T-cell (primary cell): Measurements from ENCODE around the gene TPCN1. TPM values are rescaled to one million over a fixed set of nuclear protein-coding genes. Genes with fewer than 3 reads are reported as not detected.
A peak's percentile ranks its signal among the peaks of the same experiment; 100 is the strongest.

ENCODE experiments used
- ATAC-seq, 4 experiments: fragments of 200-7000 bp in 3 of 4; fragments of 150-1000 bp in 1 of 4; cut with Tn5 transposase; replicated peaks in 1 of 4; 1 replicate in 3 of 4; 2 replicates in 1 of 4; pipeline ENCODE4 v1.10.0; 2021; ENCODE audit warnings: moderate library complexity in 3 of 4, mild to moderate bottlenecking in 2 of 4, moderate number of reproducible peaks in 1 of 4
- CTCF ChIA-PET, 2 donors: fragments of 300-600 bp; sonication (Branson Sonifier 250); formaldehyde crosslinking; loops; one replicate each; lab custom pipeline; 2022; ENCODE audit warnings: antibody characterized with exemption in 2 of 2; lab: Charles Lee
- POLR2A ChIA-PET, 2 donors: fragments of 300-600 bp; sonication (Branson Sonifier 250); formaldehyde crosslinking; loops; one replicate each; lab custom pipeline; 2022; ENCODE audit warnings: antibody characterized with exemption in 2 of 2; lab: Charles Lee
- DNase-seq, 35 experiments: peaks; one replicate each; pipeline versions ENCODE4 v3.0.0 to v3.0.0-alpha.2; 2013 to 2023
- H3K27ac ChIP-seq: one replicate; pipeline ENCODE4 v1.5.1; 2013; ENCODE audit warnings: low read length
- H3K27me3 ChIP-seq, 2 experiments: replicated peaks in 1 of 2; 1 replicate in 1 of 2; 2 replicates in 1 of 2; pipeline versions ENCODE4 v1.6.1 to v1.7.0; 2013; ENCODE audit warnings: low read length in 1 of 2, mixed read lengths in 1 of 2; ENCODE audit not compliant: control insufficient read depth in 2 of 2, insufficient read depth in 2 of 2; ENCODE audit errors: extremely low read depth in 1 of 2
- H3K36me3 ChIP-seq, 2 donors: 1 replicate in 1 of 2; 2 replicates in 1 of 2; pipeline versions ENCODE4 v1.6.1 to v1.7.0; 2013; ENCODE audit warnings: low read length in 1 of 2; ENCODE audit not compliant: control insufficient read depth in 2 of 2, insufficient read depth in 1 of 2; ENCODE audit errors: extremely low read depth in 1 of 2
- H3K4me1 ChIP-seq, 2 experiments: 1 replicate in 1 of 2; 2 replicates in 1 of 2; pipeline versions ENCODE4 v1.6.1 to v1.7.0; 2013; ENCODE audit warnings: low read length in 2 of 2, mixed read lengths in 1 of 2; ENCODE audit not compliant: insufficient read depth in 2 of 2, control insufficient read depth in 1 of 2; ENCODE audit errors: extremely low read depth in 1 of 2
- H3K4me3 ChIP-seq, 2 donors: 1 replicate in 1 of 2; 2 replicates in 1 of 2; pipeline versions ENCODE4 v1.5.1 to v1.7.0; 2013; ENCODE audit warnings: mild to moderate bottlenecking in 2 of 2, low read length in 1 of 2, moderate library complexity in 1 of 2; ENCODE audit not compliant: control insufficient read depth in 1 of 2; ENCODE audit errors: extremely low read depth in 1 of 2
- H3K9me3 ChIP-seq: 2 replicates; pipeline ENCODE4 v1.7.0; 2013
- H3K27ac Mint-ChIP-seq, 2 donors: one replicate each; pipeline ENCODE4 v1.8.0; 2020 to 2021; ENCODE audit warnings: mild to moderate bottlenecking in 2 of 2, mixed read lengths in 2 of 2
- H3K27me3 Mint-ChIP-seq, 2 donors: one replicate each; pipeline ENCODE4 v1.8.0; 2021 to 2022; ENCODE audit warnings: mixed read lengths in 2 of 2
- H3K36me3 Mint-ChIP-seq: one replicate; pipeline ENCODE4 v1.8.0; 2021; ENCODE audit warnings: mixed read lengths
- H3K4me1 Mint-ChIP-seq, 3 donors: one replicate each; pipeline ENCODE4 v1.8.0; 2020 to 2022; ENCODE audit warnings: mixed read lengths in 3 of 3, mild to moderate bottlenecking in 1 of 3
- H3K4me3 Mint-ChIP-seq, 3 donors: one replicate each; pipeline ENCODE4 v1.8.0; 2020 to 2022; ENCODE audit warnings: mild to moderate bottlenecking in 3 of 3, mixed read lengths in 3 of 3, moderate library complexity in 3 of 3
- H3K9me3 Mint-ChIP-seq, 3 donors: one replicate each; pipeline ENCODE4 v1.8.0; 2020 to 2022; ENCODE audit warnings: mixed read lengths in 3 of 3
- whole genome bisulfite sequencing: methylation state at CpG from one replicate; pipeline ENCODE4 v1.1.5; 2013; ENCODE audit warnings: missing lambda C conversion rate; ENCODE audit not compliant: insufficient coverage; 5-methylcytosine and 5-hydroxymethylcytosine counted together
- total RNA-seq, 35 experiments: library from RNA in 6 of 35; stranded (reverse) in 6 of 35; fragments of 120-200 nt in 1 of 35; gene quantifications; one replicate each; pipeline versions ENCODE4 v1.2.1 to v1.2.4 and lab custom pipeline; 2013 to 2026

TPCN1 gene
- total RNA-seq, 5 donors from 2014 or later (not counting 1 experiment from before 2014, with no cell fraction given), result 58.8 to 81.6 (median 73.5) TPM

DNA sequence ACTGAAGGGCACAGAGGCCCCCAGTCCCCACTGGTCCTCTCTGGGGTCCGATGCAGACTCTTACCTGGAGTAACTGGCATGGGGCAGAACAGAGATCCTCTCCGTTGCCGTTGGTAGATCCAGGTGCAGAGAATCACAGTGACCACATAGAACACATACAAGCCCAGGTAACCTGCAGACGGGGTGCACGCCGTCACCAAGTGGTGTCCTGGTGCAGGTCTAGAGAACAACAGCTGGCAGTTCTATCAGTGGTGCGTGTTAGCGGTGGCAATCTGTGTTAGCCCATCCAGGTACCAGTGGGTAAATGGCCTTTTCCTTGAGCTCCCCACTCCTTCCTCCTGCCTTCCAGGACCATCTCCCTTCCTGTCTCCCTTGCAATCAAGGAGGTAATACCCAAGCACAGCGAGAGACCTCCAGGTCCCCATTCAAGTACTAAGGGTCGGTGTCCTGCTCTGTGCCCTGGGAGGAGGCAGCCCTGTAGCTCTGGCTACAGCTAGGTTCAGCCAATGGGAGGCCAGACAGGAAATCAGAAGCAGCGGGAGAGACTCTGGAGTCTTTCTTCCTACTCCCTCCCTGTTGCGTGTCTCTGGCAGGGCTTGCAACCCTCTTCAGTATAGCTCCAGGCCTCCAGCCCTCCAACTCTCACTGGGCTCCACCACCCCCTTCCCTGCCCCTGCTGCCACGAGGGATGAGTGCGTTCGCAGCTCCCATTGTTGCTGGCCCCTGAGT is 97.8 kb downstream of the TPCN1 start:
- POLR2A ChIA-PET, result no interaction called here
- H3K9me3 Mint-ChIP-seq, result no peaks in the 10 kb centered on the region
- no peak for ATAC-seq
- 98% methylated on average over 13 of the region's 15 CpGs for WGBS
- H3K4me1 Mint-ChIP-seq, result peaks cover 7 to 21% (median 8%) of the 10 kb centered on the region in 3 donors
- Histone ChIP-seq H3K27ac (no peak overlapping the region), H3K9me3 (no peaks in the 10 kb centered on the region), H3K36me3 (peaks cover 23 to 72% of the 10 kb centered on the region in 2 donors), H3K4me3 (no peak overlapping the region), H3K27me3 (no peaks in the 10 kb centered on the region), H3K4me1 (no peaks in the 10 kb centered on the region)
- no peak for DNase-seq
- H3K27me3 Mint-ChIP-seq, result no peaks in the 10 kb centered on the region
- no peak overlapping the region for H3K27ac Mint-ChIP-seq
- H3K4me3 Mint-ChIP-seq, result no peak overlapping the region
- CTCF ChIA-PET, result interaction anchor here in 1 of 2 donors (0.5 kb wide), 1 partner anchor 141 kb away, joined by 7 read pairs; no protein-coding TSS in a partner anchor
- peaks cover 58% of the 10 kb centered on the region for H3K36me3 Mint-ChIP-seq

DNA sequence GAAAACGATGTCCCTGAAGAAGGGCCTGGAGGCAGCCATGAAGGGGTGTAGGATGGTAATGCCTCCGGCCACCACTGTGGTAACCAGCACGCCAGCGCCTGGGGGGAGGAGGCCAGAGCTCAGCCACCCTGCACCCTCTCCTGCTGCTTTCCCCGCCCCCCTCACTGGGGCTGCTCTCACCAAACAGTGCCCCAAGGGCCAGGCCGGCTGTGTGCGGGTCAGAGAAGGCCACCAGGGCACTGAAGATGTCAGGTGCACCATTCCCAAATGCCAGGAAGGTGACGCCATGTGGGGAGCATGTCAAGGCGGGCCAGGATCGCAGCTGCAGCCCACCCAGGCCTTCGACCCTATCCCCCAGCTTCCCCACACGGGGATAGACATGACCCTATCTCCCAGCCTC is 99.1 kb downstream of the TPCN1 start:
- Histone ChIP-seq H3K27me3 (no peaks in the 10 kb centered on the region), H3K27ac (no peak overlapping the region), H3K4me1 (no peaks in the 10 kb centered on the region), H3K36me3 (peaks cover 18 to 59% of the 10 kb centered on the region in 2 donors), H3K9me3 (no peaks in the 10 kb centered on the region), H3K4me3 (no peak overlapping the region)
- CTCF ChIA-PET, result interaction anchor here in 1 of 2 donors (0.6 kb wide), 1 partner anchor 9 kb away, joined by 9 read pairs; no protein-coding TSS in a partner anchor
- no peak overlapping the region for H3K4me3 Mint-ChIP-seq
- H3K9me3 Mint-ChIP-seq, result no peaks in the 10 kb centered on the region
- H3K36me3 Mint-ChIP-seq, result peaks cover 57% of the 10 kb centered on the region
- H3K27me3 Mint-ChIP-seq, result no peaks in the 10 kb centered on the region
- POLR2A ChIA-PET, result no interaction called here
- H3K27ac Mint-ChIP-seq, result no peak overlapping the region
- peaks cover 14 to 27% (median 16%) of the 10 kb centered on the region in 3 donors for H3K4me1 Mint-ChIP-seq
- WGBS, result 100% methylated on average over 5 of the region's 12 CpGs
- DNase-seq, result no peak
- ATAC-seq, result no peak

DNA sequence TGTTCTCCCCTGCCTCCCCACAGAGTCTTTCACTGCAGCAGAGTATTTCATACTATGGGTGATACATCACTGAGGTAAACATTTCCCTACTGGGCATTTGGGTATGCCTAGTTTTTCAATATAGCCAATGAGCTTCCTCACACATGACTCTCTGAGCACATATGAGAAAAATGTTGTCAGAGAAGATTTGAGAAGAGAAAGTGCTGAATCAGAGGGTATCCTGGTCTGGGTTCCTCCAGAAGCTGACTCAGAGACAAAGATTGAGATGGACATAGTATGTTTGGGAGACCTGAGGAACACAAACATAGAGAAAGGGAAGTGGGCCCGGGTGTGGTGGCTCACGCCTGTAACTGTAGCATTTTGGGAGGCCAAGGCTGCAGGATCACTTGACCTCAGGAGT is 101.1 kb downstream of the TPCN1 start:
- Histone ChIP-seq H3K27ac (no peak overlapping the region), H3K9me3 (no peaks in the 10 kb centered on the region), H3K4me3 (no peak overlapping the region), H3K27me3 (no peaks in the 10 kb centered on the region), H3K36me3 (peaks cover 13 to 46% of the 10 kb centered on the region in 2 donors), H3K4me1 (peaks cover 0 to 3% of the 10 kb centered on the region in 2 experiments)
- no peak for ATAC-seq
- Mint-ChIP-seq H3K4me3 (no peak overlapping the region), H3K36me3 (peaks cover 58% of the 10 kb centered on the region), H3K9me3 (no peaks in the 10 kb centered on the region), H3K27ac (peak overlapping the region in 1 of 2 donors; percentile 39), H3K27me3 (no peaks in the 10 kb centered on the region), H3K4me1 (peaks cover 19 to 37% (median 26%) of the 10 kb centered on the region in 3 donors)
- DNase-seq, result no peak
- CTCF ChIA-PET, result no interaction called here
- POLR2A ChIA-PET, result interaction anchor here in 1 of 2 donors (0.7 kb wide), 1 partner anchor 1534 kb away, joined by 3 read pairs; no protein-coding TSS in a partner anchor
- 100% methylated on average over 1 of the region's 2 CpGs for WGBS

DNA sequence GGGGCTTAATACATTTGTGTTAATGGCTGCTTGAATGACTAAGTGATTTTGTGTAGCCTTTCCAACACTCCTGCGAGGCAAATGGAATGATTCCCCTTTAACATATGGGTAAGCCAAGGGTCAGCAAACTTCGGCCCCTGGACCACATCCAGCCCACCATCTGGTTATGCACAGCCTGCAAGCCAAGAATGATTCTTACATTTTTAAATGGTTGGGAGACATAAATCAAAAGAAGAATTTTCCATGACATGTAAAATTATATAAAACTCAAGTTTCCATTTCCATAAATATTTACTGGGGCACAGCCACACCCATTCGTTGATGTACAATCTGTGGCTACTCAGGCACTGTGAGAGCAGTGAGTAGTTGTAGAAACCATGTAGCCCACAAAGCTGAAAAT is 104.7 kb downstream of the TPCN1 start:
- H3K9me3 ChIP-seq, result no peaks in the 10 kb centered on the region
- POLR2A ChIA-PET, result no interaction called here
- Mint-ChIP-seq H3K9me3 (no peaks in the 10 kb centered on the region), H3K4me3 (no peak overlapping the region), H3K27ac (peak overlapping the region in 1 of 2 donors; percentile 22), H3K4me1 (peaks cover 43 to 55% (median 50%) of the 10 kb centered on the region in 3 donors), H3K36me3 (peaks cover 46% of the 10 kb centered on the region), H3K27me3 (no peaks in the 10 kb centered on the region)
- DNase-seq (no peak), ATAC-seq (no peak)
- H3K36me3 ChIP-seq, result peaks cover 19 to 33% of the 10 kb centered on the region in 2 donors
- peaks cover 0 to 8% of the 10 kb centered on the region in 2 experiments for H3K4me1 ChIP-seq
- no CpG with 5 or more reads among the region's 3 CpGs for WGBS
- CTCF ChIA-PET, result no interaction called here
- H3K27me3 ChIP-seq, result no peaks in the 10 kb centered on the region
- H3K27ac ChIP-seq, result no peak overlapping the region
- no peak overlapping the region for H3K4me3 ChIP-seq

DNA sequence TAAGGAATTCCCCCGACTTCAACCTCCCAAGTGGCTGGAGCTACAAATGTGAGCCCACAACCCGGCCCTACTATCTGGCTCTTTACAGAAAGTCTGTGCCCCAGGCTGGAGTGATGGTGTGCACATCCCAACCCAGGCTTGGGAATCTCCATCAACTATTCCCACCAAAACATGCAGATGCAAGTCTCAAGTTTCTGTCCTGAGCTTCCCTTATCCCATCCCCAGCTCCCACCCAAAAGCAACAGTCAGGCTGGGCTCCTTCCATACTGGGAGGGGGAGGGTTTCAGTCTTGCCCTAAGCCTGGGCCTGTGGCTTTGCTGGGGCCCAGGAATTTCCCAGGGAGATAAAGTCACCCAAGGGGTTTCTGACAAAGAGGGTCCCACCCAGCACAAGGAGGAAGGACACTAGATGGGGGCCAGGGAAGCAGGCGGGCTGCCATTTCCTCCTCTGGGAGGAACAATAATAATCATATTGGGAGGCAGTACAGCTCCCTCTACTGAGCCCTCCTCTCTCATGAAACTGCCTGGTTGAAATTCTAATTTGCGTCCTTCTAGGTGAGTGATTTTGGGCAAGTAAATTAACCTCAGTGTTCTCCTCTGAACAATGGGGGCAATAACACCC is 105.6 kb downstream of the TPCN1 start:
- no peak for DNase-seq
- no peak overlapping the region for H3K4me3 ChIP-seq
- peaks cover 0 to 9% of the 10 kb centered on the region in 2 experiments for H3K4me1 ChIP-seq
- no peaks in the 10 kb centered on the region for H3K9me3 ChIP-seq
- H3K36me3 ChIP-seq, result peaks cover 17 to 33% of the 10 kb centered on the region in 2 donors
- peak overlapping the region; percentile 14 to 44 for H3K27ac Mint-ChIP-seq
- H3K27me3 ChIP-seq, result no peaks in the 10 kb centered on the region
- no peak overlapping the region for H3K4me3 Mint-ChIP-seq
- ChIA-PET POLR2A (no interaction called here), CTCF (no interaction called here)
- no peak overlapping the region for H3K27ac ChIP-seq
- no peak for ATAC-seq
- H3K4me1 Mint-ChIP-seq, result peaks cover 49 to 61% (median 55%) of the 10 kb centered on the region in 3 donors
- no peaks in the 10 kb centered on the region for H3K27me3 Mint-ChIP-seq
- no peaks in the 10 kb centered on the region for H3K9me3 Mint-ChIP-seq
- peaks cover 45% of the 10 kb centered on the region for H3K36me3 Mint-ChIP-seq
- WGBS, result 100% methylated on average over 1 of the region's 4 CpGs

DNA sequence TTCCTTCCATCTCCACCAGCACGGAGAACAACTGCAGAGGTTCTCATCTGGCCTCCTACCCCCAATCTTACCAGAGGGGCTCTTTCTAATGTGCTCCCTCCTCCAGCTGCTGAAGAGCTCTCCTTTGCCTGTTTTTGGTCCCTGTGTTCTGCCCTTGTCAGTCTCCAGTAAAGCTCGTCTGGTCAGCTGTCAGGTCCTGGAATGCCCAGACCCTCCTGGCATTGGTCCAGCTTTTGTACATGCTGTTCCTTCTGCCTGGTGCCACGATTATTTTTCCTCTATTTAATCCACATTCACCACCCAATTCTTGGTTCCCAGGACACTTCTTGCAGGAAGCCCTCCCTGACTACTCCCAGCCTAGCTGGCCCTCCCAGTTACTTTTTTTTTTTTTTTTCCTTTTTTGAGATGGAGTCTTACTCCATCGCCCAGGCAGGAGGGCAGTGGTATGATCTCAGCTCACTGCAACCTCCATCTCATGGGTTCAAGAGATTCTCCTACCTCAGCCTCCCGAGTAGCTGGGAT is 107.2 kb downstream of the TPCN1 start:
- peaks cover 61 to 67% (median 63%) of the 10 kb centered on the region in 3 donors for H3K4me1 Mint-ChIP-seq
- peaks cover 45% of the 10 kb centered on the region for H3K36me3 Mint-ChIP-seq
- Histone ChIP-seq H3K9me3 (no peaks in the 10 kb centered on the region), H3K36me3 (peaks cover 17 to 36% of the 10 kb centered on the region in 2 donors), H3K27ac (no peak overlapping the region), H3K4me1 (peaks cover 2 to 22% of the 10 kb centered on the region in 2 experiments), H3K4me3 (no peak overlapping the region), H3K27me3 (no peaks in the 10 kb centered on the region)
- DNase-seq, result no peak
- no peaks in the 10 kb centered on the region for H3K9me3 Mint-ChIP-seq
- H3K27ac Mint-ChIP-seq, result peak overlapping the region; percentile 4 to 5
- ChIA-PET POLR2A (no interaction called here), CTCF (no interaction called here)
- WGBS, result 80% methylated on average over 3 of the region's 5 CpGs
- no peaks in the 10 kb centered on the region for H3K27me3 Mint-ChIP-seq
- no peak for ATAC-seq
- H3K4me3 Mint-ChIP-seq, result no peak overlapping the region
